ENCODE results near the gene DPP8.
"Not testable (repeated sequence)": the region's sequence is repeated elsewhere in the genome, so short reads cannot be mapped to it uniquely, and the experiment has no call there.

Gene DPP8

GRCh38 chr15:65516997-65517865 is at the start of gene DPP8:
DPP8 (minus strand) TSS chr15:65517689; CDS start chr15:65512553, 5,136 bp downstream.
- H3K9me3 Mint-ChIP-seq, result no peaks in the 10 kb centered on the region
- peaks cover 35% of the 10 kb centered on the region for H3K36me3 Mint-ChIP-seq
- peak within 1 kb of the TSS; percentile 80 for H3K4me3 Mint-ChIP-seq
- ATAC-seq, result peak; percentile 97
- peak; percentile 95 to 97 for DNase-seq (ENCODE audit: low spot score in 2 of 2)
- H3K4me1 Mint-ChIP-seq, result peaks cover 28% of the 10 kb centered on the region
- peak within 1 kb of the TSS; percentile 92 for H3K27ac Mint-ChIP-seq

GRCh38 chr15:65561934-65562333 is 44.4 kb upstream of the DPP8 start:
- Mint-ChIP-seq H3K9me3 (no peaks in the 10 kb centered on the region), H3K4me1 (no peaks in the 10 kb centered on the region), H3K36me3 (peaks cover 67% of the 10 kb centered on the region), H3K27ac (no peak overlapping the region), H3K4me3 (no peak overlapping the region)
- ATAC-seq (no peak), DNase-seq (ENCODE audit: low spot score in 2 of 2) (no peak)

- DNase-seq (ENCODE audit: low spot score in 2 of 2) (no peak), ATAC-seq (no peak)
- no peak overlapping the region for H3K27ac Mint-ChIP-seq
- H3K36me3 Mint-ChIP-seq, result peaks cover 77% of the 10 kb centered on the region
- H3K4me3 Mint-ChIP-seq, result no peak overlapping the region
- H3K9me3 Mint-ChIP-seq, result no peaks in the 10 kb centered on the region
- H3K4me1 Mint-ChIP-seq, result no peaks in the 10 kb centered on the region
These were observed 42.5 kb upstream of the DPP8 start for GRCh38 chr15:65559941-65560340.

GRCh38 chr15:65558997-65559760 is 41.7 kb upstream of the DPP8 start:
- ATAC-seq, result no peak
- no peak for DNase-seq (ENCODE audit: low spot score in 2 of 2)
- H3K9me3 Mint-ChIP-seq, result no peaks in the 10 kb centered on the region
- H3K27ac Mint-ChIP-seq, result no peak overlapping the region
- no peak overlapping the region for H3K4me3 Mint-ChIP-seq
- H3K4me1 Mint-ChIP-seq, result no peaks in the 10 kb centered on the region
- H3K36me3 Mint-ChIP-seq, result peaks cover 72% of the 10 kb centered on the region

GRCh38 chr15:65558336-65558735 is 40.8 kb upstream of the DPP8 start:
- DNase-seq (ENCODE audit: low spot score in 2 of 2) (no peak), ATAC-seq (no peak)
- peaks cover 72% of the 10 kb centered on the region for H3K36me3 Mint-ChIP-seq
- no peaks in the 10 kb centered on the region for H3K4me1 Mint-ChIP-seq
- H3K27ac Mint-ChIP-seq, result no peak overlapping the region
- H3K4me3 Mint-ChIP-seq, result no peak overlapping the region
- H3K9me3 Mint-ChIP-seq, result no peaks in the 10 kb centered on the region

- H3K4me3 Mint-ChIP-seq, result no peak overlapping the region
- H3K9me3 Mint-ChIP-seq, result no peaks in the 10 kb centered on the region
- H3K4me1 Mint-ChIP-seq, result no peaks in the 10 kb centered on the region
- ATAC-seq (no peak), DNase-seq (ENCODE audit: low spot score in 2 of 2) (no peak)
- peak overlapping the region; percentile 52 for H3K27ac Mint-ChIP-seq
- H3K36me3 Mint-ChIP-seq, result peaks cover 60% of the 10 kb centered on the region
These were observed 39.1 kb upstream of the DPP8 start for GRCh38 chr15:65556622-65557021.

- H3K36me3 Mint-ChIP-seq, result peaks cover 42% of the 10 kb centered on the region
- H3K4me1 Mint-ChIP-seq, result peaks cover 18% of the 10 kb centered on the region
- H3K4me3 Mint-ChIP-seq, result no peak overlapping the region
- H3K9me3 Mint-ChIP-seq, result no peaks in the 10 kb centered on the region
- no peak overlapping the region for H3K27ac Mint-ChIP-seq
- no peak for DNase-seq (ENCODE audit: low spot score in 2 of 2)
- ATAC-seq, result no peak
These were observed 36.2 kb upstream of the DPP8 start for GRCh38 chr15:65553691-65554090.

- not testable (repeated sequence) for H3K27ac Mint-ChIP-seq; ATAC-seq; DNase-seq (ENCODE audit: low spot score in 2 of 2); H3K4me3 Mint-ChIP-seq; H3K9me3 Mint-ChIP-seq
- Mint-ChIP-seq H3K4me1 (peaks cover 18% of the 10 kb centered on the region), H3K36me3 (peaks cover 34% of the 10 kb centered on the region)
These were observed 35.4 kb upstream of the DPP8 start for GRCh38 chr15:65552851-65553250.

GRCh38 chr15:65551183-65551582 is 33.7 kb upstream of the DPP8 start:
- Mint-ChIP-seq H3K27ac (no peak overlapping the region), H3K4me3 (no peak overlapping the region), H3K9me3 (no peaks in the 10 kb centered on the region), H3K4me1 (peaks cover 18% of the 10 kb centered on the region), H3K36me3 (peaks cover 22% of the 10 kb centered on the region)
- ATAC-seq (no peak), DNase-seq (ENCODE audit: low spot score in 2 of 2) (no peak)

- Mint-ChIP-seq H3K4me3 (no peak overlapping the region), H3K9me3 (no peaks in the 10 kb centered on the region), H3K36me3 (peaks cover 22% of the 10 kb centered on the region), H3K4me1 (peaks cover 18% of the 10 kb centered on the region), H3K27ac (peak overlapping the region; percentile 1)
- ATAC-seq (no peak), DNase-seq (ENCODE audit: low spot score in 2 of 2) (no peak)
These were observed 33.2 kb upstream of the DPP8 start for GRCh38 chr15:65550681-65551098.

GRCh38 chr15:65549288-65549687 is 31.8 kb upstream of the DPP8 start:
- H3K4me3 Mint-ChIP-seq; ATAC-seq; H3K27ac Mint-ChIP-seq; H3K9me3 Mint-ChIP-seq; DNase-seq (ENCODE audit: low spot score in 2 of 2): not testable (repeated sequence)
- Mint-ChIP-seq H3K36me3 (peaks cover 20% of the 10 kb centered on the region), H3K4me1 (peaks cover 18% of the 10 kb centered on the region)

- peak overlapping the region; percentile 16 for H3K27ac Mint-ChIP-seq
- H3K9me3 Mint-ChIP-seq, result no peaks in the 10 kb centered on the region
- no peak overlapping the region for H3K4me3 Mint-ChIP-seq
These were observed 30.4 kb upstream of the DPP8 start for GRCh38 chr15:65547841-65548240.

GRCh38 chr15:65541231-65541820 is 23.8 kb upstream of the DPP8 start:
- Mint-ChIP-seq H3K9me3 (no peaks in the 10 kb centered on the region), H3K36me3 (peaks cover 7% of the 10 kb centered on the region), H3K4me1 (peaks cover 8% of the 10 kb centered on the region), H3K27ac (no peak overlapping the region), H3K4me3 (no peak overlapping the region)
- ATAC-seq (no peak), DNase-seq (ENCODE audit: low spot score in 2 of 2) (no peak)

More at GRCh38 chr15:65547841-65548240, 30.4 kb upstream of the DPP8 start:
- DNase-seq (ENCODE audit: low spot score in 2 of 2), result no peak
- Mint-ChIP-seq H3K4me1 (peaks cover 18% of the 10 kb centered on the region), H3K36me3 (peaks cover 5% of the 10 kb centered on the region)
- no peak for ATAC-seq

GRCh38 chr15:65540314-65540713 is 22.8 kb upstream of the DPP8 start:
- peaks cover 11% of the 10 kb centered on the region for H3K36me3 Mint-ChIP-seq
- no peak for ATAC-seq
- no peak overlapping the region for H3K27ac Mint-ChIP-seq
- H3K9me3 Mint-ChIP-seq, result no peaks in the 10 kb centered on the region
- H3K4me1 Mint-ChIP-seq, result peaks cover 8% of the 10 kb centered on the region
- no peak overlapping the region for H3K4me3 Mint-ChIP-seq
- no peak for DNase-seq (ENCODE audit: low spot score in 2 of 2)

GRCh38 chr15:65535192-65535591 is 17.7 kb upstream of the DPP8 start:
- Mint-ChIP-seq H3K36me3 (peaks cover 7% of the 10 kb centered on the region), H3K4me3 (no peak overlapping the region), H3K27ac (no peak overlapping the region), H3K4me1 (peaks cover 30% of the 10 kb centered on the region), H3K9me3 (no peaks in the 10 kb centered on the region)
- ATAC-seq, result no peak
- DNase-seq (ENCODE audit: low spot score in 2 of 2), result no peak

All from stimulated activated effector memory CD8-positive, alpha-beta T cell treated with anti-CD3 and anti-CD28 coated beads, Interleukin-12 subunit alpha, Interleukin-12 subunit beta, amount 100 ng/mL, for 72 hours (primary cell).